Osteoblast (primary cell): Measurements from ENCODE around the gene CEP131. TPM values are rescaled to one million over a fixed set of nuclear protein-coding genes. Genes with fewer than 3 reads are reported as not detected.

ENCODE experiments used
- DNase-seq: peaks from one replicate; pipeline ENCODE4 v3.0.0; 2011; ENCODE audit warnings: low spot score, mixed read lengths; ENCODE audit not compliant: insufficient read length; ENCODE audit errors: missing footprints
- H2AFZ ChIP-seq: 2 replicates; pipeline ENCODE4 v1.6.0; 2011; ENCODE audit warnings: mild to moderate bottlenecking, low read length
- H3K27ac ChIP-seq: 2 replicates; pipeline ENCODE4 v1.5.1; 2011; ENCODE audit warnings: mild to moderate bottlenecking, low read depth, low read length, moderate library complexity
- H3K27me3 ChIP-seq: 2 replicates; pipeline ENCODE4 v1.6.0; 2012; ENCODE audit warnings: mild to moderate bottlenecking, control low read depth, inconsistent platforms, low read length, moderate library complexity; ENCODE audit not compliant: insufficient read depth
- H3K36me3 ChIP-seq: 2 replicates; pipeline ENCODE4 v1.5.1; 2011; ENCODE audit warnings: mild to moderate bottlenecking, low read length, control low read depth, moderate library complexity; ENCODE audit not compliant: insufficient read depth
- H3K4me1 ChIP-seq: 2 replicates; pipeline ENCODE4 v1.5.1; 2011; ENCODE audit warnings: mild to moderate bottlenecking, low read length, control low read depth, moderate library complexity; ENCODE audit not compliant: insufficient read depth
- H3K4me2 ChIP-seq: 2 replicates; pipeline ENCODE4 v1.6.0; 2011; ENCODE audit warnings: mild to moderate bottlenecking, low read length; ENCODE audit not compliant: insufficient read depth
- H3K4me3 ChIP-seq: fragments of 200-600 bp; sonication (generic); 3 replicates; pipeline ENCODE4 v1.5.1; 2012; ENCODE audit warnings: mild to moderate bottlenecking, low read length, inconsistent platforms; ENCODE audit not compliant: insufficient read depth
- H3K79me2 ChIP-seq: 2 replicates; pipeline ENCODE4 v1.6.0; 2012; ENCODE audit warnings: mild to moderate bottlenecking, low read length, control low read depth, inconsistent platforms; ENCODE audit not compliant: insufficient read depth
- H3K9me3 ChIP-seq: 2 replicates; pipeline ENCODE4 v1.5.1; 2011; ENCODE audit warnings: low read depth, low read length, control low read depth
- H4K20me1 ChIP-seq: 2 replicates; pipeline ENCODE4 v1.6.0; 2012; ENCODE audit warnings: mild to moderate bottlenecking, low read length, control low read depth; ENCODE audit not compliant: insufficient read depth
- CTCF ChIP-seq: IDR thresholded peaks from 2 replicates; pipeline ENCODE4 v1.5.1; 2011; ENCODE audit warnings: mild to moderate bottlenecking, low read depth, low read length, moderate library complexity; ENCODE audit errors: extremely low read depth
- total RNA-seq: library from RNA; depleted of rRNA; stranded (reverse); fragments of >200 nt; gene quantifications from 2 replicates; pipeline ENCODE4 v1.2.3, GENCODE V29; 2012

CEP131 gene
- total RNA-seq, 1 donor, result 8.7 TPM

DNA sequence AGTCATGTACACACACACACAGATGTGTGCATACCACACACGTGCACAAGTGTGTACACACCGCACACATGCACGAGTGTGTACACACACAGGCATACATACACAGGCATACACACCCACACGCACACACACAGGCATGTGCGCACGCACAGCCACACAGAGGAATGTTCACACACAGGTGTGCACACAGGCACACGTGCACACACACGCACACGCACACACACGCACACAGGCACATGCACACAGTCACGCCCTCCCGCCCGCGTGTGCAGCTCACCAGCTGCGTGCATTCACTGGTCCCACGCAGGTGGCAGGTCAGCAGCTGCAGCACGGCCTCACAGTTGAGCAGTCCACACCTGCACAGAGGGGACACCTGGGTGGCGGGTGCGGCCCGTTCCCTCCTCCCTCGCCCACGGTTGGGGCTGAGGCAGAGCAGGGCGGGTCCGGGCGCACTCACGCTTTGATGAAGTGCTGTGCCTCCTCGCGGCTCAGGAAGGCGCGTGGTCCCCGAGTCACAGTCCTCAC lies 8.4 kb upstream of the CEP131 start:
- H2AFZ ChIP-seq, result no peak overlapping the region
- no peak for TF ChIP-seq CTCF

GRCh38 chr17:81230043-81230820 lies 7.5 kb upstream of the CEP131 start:
- Histone ChIP-seq H3K27ac (no peak overlapping the region), H3K27me3 (no peaks in the 10 kb centered on the region), H3K4me3 (no peak overlapping the region), H3K79me2 (peaks cover 4% of the 10 kb centered on the region), H3K36me3 (peaks cover 14% of the 10 kb centered on the region), H3K4me1 (no peaks in the 10 kb centered on the region), H4K20me1 (peaks cover 3% of the 10 kb centered on the region), H3K9me3 (no peaks in the 10 kb centered on the region), H2AFZ (no peak overlapping the region), H3K4me2 (no peak overlapping the region)
- peak; percentile 78 for DNase-seq
- TF ChIP-seq CTCF, result no peak

More for the DNA sequence above, 8.4 kb upstream of the CEP131 start:
- H3K4me1 ChIP-seq, result no peaks in the 10 kb centered on the region
- H3K4me2 ChIP-seq, result no peak overlapping the region
- H3K27ac ChIP-seq, result no peak overlapping the region
- no peak overlapping the region for H3K4me3 ChIP-seq
- H3K36me3 ChIP-seq, result peaks cover 14% of the 10 kb centered on the region
- peaks cover 7% of the 10 kb centered on the region for H4K20me1 ChIP-seq
- no peaks in the 10 kb centered on the region for H3K27me3 ChIP-seq
- H3K9me3 ChIP-seq, result no peaks in the 10 kb centered on the region
- no peak for DNase-seq
- H3K79me2 ChIP-seq, result peaks cover 14% of the 10 kb centered on the region

DNA sequence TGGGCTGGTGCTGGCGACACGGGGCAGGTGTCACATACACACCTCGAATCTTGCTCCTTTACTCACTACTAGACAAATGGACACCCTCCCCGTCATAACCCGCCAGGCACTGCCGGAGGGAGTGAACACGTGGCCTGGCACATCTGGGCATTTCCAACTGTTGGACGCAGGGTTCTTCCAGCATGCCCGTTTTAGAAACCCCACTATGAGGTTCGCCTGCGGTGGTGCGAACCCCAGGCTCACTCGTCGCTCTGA lies 6.8 kb upstream of the CEP131 start:
- Histone ChIP-seq H3K27ac (no peak overlapping the region), H3K36me3 (peaks cover 14% of the 10 kb centered on the region), H4K20me1 (peaks cover 3% of the 10 kb centered on the region), H3K27me3 (no peaks in the 10 kb centered on the region), H2AFZ (no peak overlapping the region), H3K9me3 (no peaks in the 10 kb centered on the region), H3K4me2 (no peak overlapping the region), H3K4me1 (no peaks in the 10 kb centered on the region), H3K79me2 (no peaks in the 10 kb centered on the region), H3K4me3 (no peak overlapping the region)
- DNase-seq, result no peak
- no peak for TF ChIP-seq CTCF

DNA sequence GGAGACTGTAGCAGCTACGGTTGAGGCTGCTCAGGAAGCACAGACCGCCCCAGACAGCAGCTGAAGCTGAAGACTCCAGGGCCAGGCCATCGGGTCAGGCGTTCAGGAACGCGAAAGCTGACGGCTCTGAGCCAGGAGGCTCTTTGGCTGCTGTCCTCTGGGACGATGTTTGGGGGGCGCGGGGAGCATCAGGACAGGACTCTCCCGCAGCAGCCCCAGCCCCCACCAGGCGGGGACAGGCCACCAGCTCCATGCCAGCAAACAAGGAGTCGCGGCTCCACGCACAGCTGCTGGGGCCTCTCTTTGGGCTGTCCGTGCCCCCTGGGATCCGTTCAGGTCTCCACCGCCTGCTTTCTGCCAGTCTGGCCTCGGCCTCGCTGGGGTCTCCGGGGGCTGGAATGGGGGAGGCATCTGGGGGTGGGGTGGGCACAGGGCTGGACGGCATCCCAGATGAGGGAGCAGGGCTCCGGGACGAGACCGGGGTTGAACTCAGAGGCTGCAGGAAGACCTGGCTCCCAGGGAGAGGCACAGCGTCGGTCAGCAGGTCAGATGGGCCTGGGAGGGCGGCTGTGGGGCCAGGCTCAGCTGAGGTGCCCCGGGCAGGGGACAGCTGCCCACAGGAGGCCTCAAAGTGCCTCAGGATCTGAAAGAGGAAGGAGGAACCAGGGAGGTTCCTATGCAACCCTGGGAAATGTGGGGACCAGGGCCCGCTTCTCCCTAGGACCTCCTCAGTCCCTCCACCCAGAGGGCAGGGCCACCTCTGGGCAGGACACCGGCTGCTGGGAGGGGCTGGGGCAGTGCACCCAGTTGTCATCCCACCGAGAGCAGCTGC lies 6.3 kb upstream of the CEP131 start:
- Histone ChIP-seq H4K20me1 (peaks cover 3% of the 10 kb centered on the region), H3K4me1 (no peaks in the 10 kb centered on the region), H3K36me3 (peaks cover 14% of the 10 kb centered on the region), H3K79me2 (no peaks in the 10 kb centered on the region), H3K27ac (no peak overlapping the region), H3K27me3 (no peaks in the 10 kb centered on the region), H3K9me3 (no peaks in the 10 kb centered on the region), H3K4me3 (no peak overlapping the region), H2AFZ (no peak overlapping the region), H3K4me2 (no peak overlapping the region)
- DNase-seq, result peak; percentile 67
- no peak for TF ChIP-seq CTCF
